Muscle layer of colon (tissue), 2 donors: ENCODE data around the gene VRK2.
"Not testable (repeated sequence)": the region's sequence is repeated elsewhere in the genome, so short reads cannot be mapped to it uniquely, and the experiment has no call there.

ENCODE experiments used
- H3K27ac ChIP-seq: one replicate; pipeline ENCODE4 v1.7.0; 2013; ENCODE audit warnings: low read depth, mild to moderate bottlenecking, low read length, moderate library complexity
- H3K27me3 ChIP-seq, 2 donors: one replicate each; pipeline ENCODE4 v1.7.0; 2013; ENCODE audit warnings: low read length in 2 of 2, mild to moderate bottlenecking in 2 of 2; ENCODE audit not compliant: insufficient read depth in 2 of 2, control insufficient read depth in 1 of 2
- H3K36me3 ChIP-seq: one replicate; pipeline ENCODE4 v1.7.0; 2013; ENCODE audit warnings: mild to moderate bottlenecking, low read length; ENCODE audit not compliant: insufficient read depth
- H3K4me1 ChIP-seq: one replicate; pipeline ENCODE4 v1.7.0; 2013; ENCODE audit warnings: mild to moderate bottlenecking, low read length; ENCODE audit not compliant: insufficient read depth
- H3K4me3 ChIP-seq, 2 donors: one replicate each; pipeline ENCODE4 v1.7.0; 2013; ENCODE audit warnings: low read length in 2 of 2, low read depth in 1 of 2, mild to moderate bottlenecking in 1 of 2, moderate library complexity in 1 of 2
- H3K9ac ChIP-seq: one replicate; pipeline ENCODE4 v1.7.0; 2013; ENCODE audit warnings: low read length
- H3K9me3 ChIP-seq: one replicate; pipeline ENCODE4 v1.7.0; 2013; ENCODE audit warnings: mild to moderate bottlenecking, low read length
- donor health status: abdominal sarcoma.
- donor health status: Adenocarcinoma of cecum.

Gene VRK2

GRCh38 chr2:58113563-58113962 is 67.0 kb downstream of the VRK2 start:
- H3K36me3 ChIP-seq, H3K9ac ChIP-seq, H3K9me3 ChIP-seq, H3K27ac ChIP-seq, H3K4me1 ChIP-seq, H3K4me3 ChIP-seq, H3K27me3 ChIP-seq: not testable (repeated sequence)

GRCh38 chr2:58120626-58121229 is 74.1 kb downstream of the VRK2 start:
- no peak overlapping the region for H3K4me3 ChIP-seq
- H3K9me3 ChIP-seq: no peaks in the 10 kb centered on the region
- no peaks in the 10 kb centered on the region for H3K4me1 ChIP-seq
- no peak overlapping the region for H3K9ac ChIP-seq
- no peaks in the 10 kb centered on the region for H3K27me3 ChIP-seq
- no peaks in the 10 kb centered on the region for H3K36me3 ChIP-seq
- H3K27ac ChIP-seq: no peak overlapping the region

- no peak overlapping the region for H3K9ac ChIP-seq
- H3K9me3 ChIP-seq: no peaks in the 10 kb centered on the region
- no peak overlapping the region for H3K4me3 ChIP-seq
- H3K27ac ChIP-seq: no peak overlapping the region
- no peaks in the 10 kb centered on the region for H3K36me3 ChIP-seq
- H3K27me3 ChIP-seq: no peaks in the 10 kb centered on the region
- no peaks in the 10 kb centered on the region for H3K4me1 ChIP-seq
Measured at GRCh38 chr2:58122040-58122439, 75.4 kb downstream of the VRK2 start.

GRCh38 chr2:58122540-58122939 is 75.9 kb downstream of the VRK2 start:
- no peaks in the 10 kb centered on the region for H3K36me3 ChIP-seq
- no peaks in the 10 kb centered on the region for H3K27me3 ChIP-seq
- H3K9me3 ChIP-seq: no peaks in the 10 kb centered on the region
- no peak overlapping the region for H3K27ac ChIP-seq
- no peak overlapping the region for H3K9ac ChIP-seq
- no peak overlapping the region for H3K4me3 ChIP-seq
- H3K4me1 ChIP-seq: no peaks in the 10 kb centered on the region

GRCh38 chr2:58127111-58127510 is 80.5 kb downstream of the VRK2 start:
- H3K9ac ChIP-seq: no peak overlapping the region
- H3K36me3 ChIP-seq: no peaks in the 10 kb centered on the region
- no peaks in the 10 kb centered on the region for H3K9me3 ChIP-seq
- no peak overlapping the region for H3K27ac ChIP-seq
- no peaks in the 10 kb centered on the region for H3K27me3 ChIP-seq
- H3K4me1 ChIP-seq: peaks cover 12% of the 10 kb centered on the region
- no peak overlapping the region for H3K4me3 ChIP-seq

- Histone ChIP-seq H3K9ac (no peak overlapping the region), H3K4me1 (peaks cover 16% of the 10 kb centered on the region), H3K27ac (no peak overlapping the region), H3K4me3 (no peak overlapping the region), H3K36me3 (no peaks in the 10 kb centered on the region), H3K9me3 (no peaks in the 10 kb centered on the region), H3K27me3 (no peaks in the 10 kb centered on the region)
Measured at GRCh38 chr2:58130238-58130637, 83.6 kb downstream of the VRK2 start.

- H3K27me3 ChIP-seq: no peaks in the 10 kb centered on the region
- no peak overlapping the region for H3K4me3 ChIP-seq
- H3K9me3 ChIP-seq: no peaks in the 10 kb centered on the region
- no peak overlapping the region for H3K9ac ChIP-seq
- no peaks in the 10 kb centered on the region for H3K36me3 ChIP-seq
- H3K27ac ChIP-seq: no peak overlapping the region
- H3K4me1 ChIP-seq: peaks cover 16% of the 10 kb centered on the region
Measured at GRCh38 chr2:58131191-58132011, 84.8 kb downstream of the VRK2 start.

- no peak overlapping the region for H3K27ac ChIP-seq
- no peaks in the 10 kb centered on the region for H3K36me3 ChIP-seq
- H3K9ac ChIP-seq: no peak overlapping the region
- no peaks in the 10 kb centered on the region for H3K27me3 ChIP-seq
- no peak overlapping the region for H3K4me3 ChIP-seq
- peaks cover 16% of the 10 kb centered on the region for H3K4me1 ChIP-seq
- H3K9me3 ChIP-seq: no peaks in the 10 kb centered on the region
Measured at GRCh38 chr2:58133395-58133794, 86.8 kb downstream of the VRK2 start.

- no peak overlapping the region for H3K9ac ChIP-seq
- H3K27ac ChIP-seq: no peak overlapping the region
- H3K27me3 ChIP-seq: no peaks in the 10 kb centered on the region
- no peaks in the 10 kb centered on the region for H3K36me3 ChIP-seq
- H3K4me1 ChIP-seq: peaks cover 16% of the 10 kb centered on the region
- no peaks in the 10 kb centered on the region for H3K9me3 ChIP-seq
- no peak overlapping the region for H3K4me3 ChIP-seq
Measured at GRCh38 chr2:58135861-58136260, 89.3 kb downstream of the VRK2 start.

- Histone ChIP-seq H3K27ac (no peak overlapping the region), H3K9ac (no peak overlapping the region), H3K4me3 (no peak overlapping the region), H3K36me3 (no peaks in the 10 kb centered on the region), H3K27me3 (no peaks in the 10 kb centered on the region), H3K9me3 (no peaks in the 10 kb centered on the region), H3K4me1 (peaks cover 4% of the 10 kb centered on the region)
Measured at GRCh38 chr2:58137221-58137620, 90.6 kb downstream of the VRK2 start.

- no peak overlapping the region for H3K4me3 ChIP-seq
- H3K36me3 ChIP-seq: no peaks in the 10 kb centered on the region
- no peak overlapping the region for H3K9ac ChIP-seq
- H3K9me3 ChIP-seq: no peaks in the 10 kb centered on the region
- no peak overlapping the region for H3K27ac ChIP-seq
- H3K27me3 ChIP-seq: no peaks in the 10 kb centered on the region
- H3K4me1 ChIP-seq: no peaks in the 10 kb centered on the region
Measured at GRCh38 chr2:58137856-58138255, 91.2 kb downstream of the VRK2 start.
